H1 (cell line): ENCODE measurements around the gene HOXB6. TPM values are rescaled to one million over a fixed set of nuclear protein-coding genes. Genes with fewer than 3 reads are reported as not detected.

Source experiments
- CTCF ChIA-PET: fragments of 300-600 bp; sonication (Branson Sonifier 250); formaldehyde crosslinking; loops from one replicate; lab custom pipeline; 2021; ENCODE audit not compliant: partially characterized antibody; lab: Charles Lee
- POLR2A ChIA-PET: fragments of 300-600 bp; sonication (Branson Sonifier 250); formaldehyde crosslinking; loops from one replicate; lab custom pipeline; 2021; ENCODE audit warnings: inconsistent platforms; ENCODE audit not compliant: partially characterized antibody; lab: Charles Lee
- DNase-seq, 2 experiments: peaks; one replicate each; pipeline versions ENCODE4 v3.0.0 to v3.0.0-alpha.2; 2010 to 2022; ENCODE audit warnings: low spot score in 2 of 2, low read depth in 1 of 2, mixed read lengths in 1 of 2
- FAIRE-seq: peaks from 2 replicates; lab custom pipeline; 2011; peaks lifted over from hg19 to GRCh38; lab: Jason Lieb, UNC
- H2AFZ ChIP-seq: 2 replicates; pipeline ENCODE4 v1.8.1; 2012; ENCODE audit warnings: low read length, inconsistent platforms
- H2AK5ac ChIP-seq: 2 replicates; pipeline ENCODE4 v1.6.1; 2013; ENCODE audit warnings: low read depth, low read length
- H2BK120ac ChIP-seq: replicated peaks from 2 replicates; pipeline ENCODE3; 2013; ENCODE audit warnings: low read depth, low read length, inconsistent platforms
- H2BK12ac ChIP-seq: 2 replicates; pipeline ENCODE4 v1.6.1; 2013; ENCODE audit warnings: low read depth, low read length
- H2BK15ac ChIP-seq: 2 replicates; pipeline ENCODE4 v1.6.1; 2013; ENCODE audit warnings: low read length
- H2BK20ac ChIP-seq: 2 replicates; pipeline ENCODE4 v1.6.1; 2013; ENCODE audit warnings: low read length
- H2BK5ac ChIP-seq: 2 replicates; pipeline ENCODE4 v1.6.1; 2013; ENCODE audit warnings: low read depth, low read length
- H3K14ac ChIP-seq: 2 replicates; pipeline ENCODE4 v1.6.1; 2013; ENCODE audit warnings: inconsistent platforms; ENCODE audit not compliant: insufficient read length
- H3K18ac ChIP-seq: 2 replicates; pipeline ENCODE4 v1.6.1; 2013; ENCODE audit warnings: low read length; ENCODE audit errors: extremely low read depth
- H3K23ac ChIP-seq: 2 replicates; pipeline ENCODE4 v1.6.1; 2013; ENCODE audit warnings: inconsistent platforms; ENCODE audit not compliant: insufficient read length
- H3K23me2 ChIP-seq: 2 replicates; pipeline ENCODE4 v1.6.1; 2013; ENCODE audit warnings: low read depth, low read length
- H3K27ac ChIP-seq: 2 replicates; pipeline ENCODE4 v1.6.1; 2011; ENCODE audit warnings: low read depth, low read length, inconsistent platforms
- H3K27me3 ChIP-seq, 4 experiments: replicated peaks in 1 of 4; 1 replicate in 1 of 4; 2 replicates in 3 of 4; pipeline versions ENCODE4 v1.6.1 to v1.8.1; 2011 to 2013; ENCODE audit warnings: low read length in 3 of 4, mild to moderate bottlenecking in 3 of 4, inconsistent platforms in 2 of 4, mixed read lengths in 2 of 4, moderate library complexity in 1 of 4; ENCODE audit not compliant: control insufficient read depth in 3 of 4, insufficient read depth in 3 of 4; ENCODE audit errors: extremely low read depth in 1 of 4
- H3K36me3 ChIP-seq, 4 experiments: 2 replicates each; pipeline versions ENCODE4 v1.6.1 to v1.8.1; 2011 to 2013; ENCODE audit warnings: mild to moderate bottlenecking in 4 of 4, low read length in 3 of 4, moderate library complexity in 2 of 4, control low read depth in 1 of 4, inconsistent platforms in 1 of 4; ENCODE audit not compliant: insufficient read depth in 4 of 4, control insufficient read depth in 2 of 4
- H3K4ac ChIP-seq: replicated peaks from 2 replicates; pipeline ENCODE3; 2013; ENCODE audit warnings: low read length, low read depth, mixed read lengths, inconsistent platforms; ENCODE audit not compliant: insufficient read length
- H3K4me1 ChIP-seq, 4 experiments: replicated peaks in 1 of 4; 1 replicate in 1 of 4; 2 replicates in 3 of 4; pipeline versions ENCODE4 v1.6.1 to v1.8.1; 2011 to 2013; ENCODE audit warnings: low read length in 3 of 4, inconsistent platforms in 2 of 4, mixed read lengths in 1 of 4; ENCODE audit not compliant: insufficient read depth in 4 of 4, control insufficient read depth in 3 of 4
- H3K4me2 ChIP-seq, 2 experiments: 2 replicates each; pipeline versions ENCODE4 v1.6.1 to v1.8.1; 2011 to 2013; ENCODE audit warnings: low read depth in 2 of 2, low read length in 2 of 2, control low read depth in 1 of 2, inconsistent platforms in 1 of 2, mild to moderate bottlenecking in 1 of 2; ENCODE audit not compliant: insufficient read depth in 1 of 2
- H3K4me3 ChIP-seq, 4 experiments: fragments of 200-600, 300-600 bp in 1 of 4; sonication (generic), shearing (Covaris generic), sonication (Bioruptor Twin) in 1 of 4; 2 replicates each; pipeline versions ENCODE4 v1.5.1 to v1.8.1; 2011 to 2016; ENCODE audit warnings: low read length in 4 of 4, low read depth in 3 of 4, control low read depth in 2 of 4, inconsistent platforms in 2 of 4, mild to moderate bottlenecking in 2 of 4, mixed read lengths in 1 of 4, moderate library complexity in 1 of 4; ENCODE audit not compliant: insufficient read depth in 2 of 4; ENCODE audit errors: extremely low read depth in 1 of 4
- H3K56ac ChIP-seq: replicated peaks from 2 replicates; pipeline ENCODE3; 2013; ENCODE audit warnings: low read depth, mild to moderate bottlenecking, mixed read lengths, low read length, inconsistent platforms; ENCODE audit not compliant: insufficient read length
- H3K79me1 ChIP-seq: 2 replicates; pipeline ENCODE4 v1.6.1; 2013; ENCODE audit warnings: low read depth, low read length, control low read depth
- H3K79me2 ChIP-seq, 2 experiments: 2 replicates each; pipeline versions ENCODE4 v1.6.1 to v1.8.1; 2012 to 2013; ENCODE audit warnings: low read length in 2 of 2, mild to moderate bottlenecking in 2 of 2, inconsistent platforms in 1 of 2; ENCODE audit not compliant: insufficient read depth in 2 of 2, control insufficient read depth in 1 of 2
- H3K9ac ChIP-seq, 4 experiments: replicated peaks in 1 of 4; 1 replicate in 1 of 4; 2 replicates in 3 of 4; pipeline versions ENCODE4 v1.6.1 to v1.8.1; 2011 to 2013; ENCODE audit warnings: low read depth in 3 of 4, low read length in 3 of 4, control low read depth in 2 of 4, mild to moderate bottlenecking in 2 of 4, moderate library complexity in 2 of 4, inconsistent platforms in 1 of 4; ENCODE audit errors: extremely low read depth in 1 of 4
- H3K9me3 ChIP-seq, 2 experiments: 2 replicates each; pipeline versions ENCODE4 v1.6.1 to v1.8.1; 2012 to 2013; ENCODE audit warnings: mild to moderate bottlenecking in 2 of 2, moderate library complexity in 2 of 2, control low read depth in 1 of 2, inconsistent platforms in 1 of 2, low read depth in 1 of 2, low read length in 1 of 2, mixed read lengths in 1 of 2; ENCODE audit not compliant: insufficient read depth in 2 of 2
- H4K20me1 ChIP-seq, 2 experiments: replicated peaks in 1 of 2; 2 replicates each; pipeline versions ENCODE3 to v1.8.1; 2011 to 2013; ENCODE audit warnings: inconsistent platforms in 2 of 2, low read length in 2 of 2, mild to moderate bottlenecking in 1 of 2; ENCODE audit not compliant: insufficient read depth in 2 of 2, control insufficient read depth in 1 of 2
- H4K5ac ChIP-seq: 2 replicates; pipeline ENCODE4 v1.6.1; 2013; ENCODE audit warnings: low read length, low read depth, mixed read lengths, inconsistent platforms; ENCODE audit not compliant: insufficient read length
- H4K8ac ChIP-seq: 2 replicates; pipeline ENCODE4 v1.8.0; 2013; ENCODE audit warnings: mild to moderate bottlenecking, moderate library complexity, low read length, inconsistent platforms; ENCODE audit not compliant: insufficient read depth; ENCODE audit errors: extremely low read depth
- H4K91ac ChIP-seq: replicated peaks from 2 replicates; pipeline ENCODE3; 2013; ENCODE audit warnings: low read length, mixed read lengths, inconsistent platforms; ENCODE audit not compliant: insufficient read length
- CBX5 ChIP-seq: fragments of 300-800, 300-1000 bp; sonication (generic); IDR thresholded peaks from 2 replicates; pipeline ENCODE4 v1.7.1; 2016; ENCODE audit warnings: antibody characterized with exemption, low read length, low read depth
- CHD2 ChIP-seq: IDR thresholded peaks from 2 replicates; pipeline ENCODE4 v1.6.1; 2012; ENCODE audit warnings: low read length, improper control_type of control experiment
- CREB1 ChIP-seq: IDR thresholded peaks from 2 replicates; pipeline ENCODE4 v1.6.1; 2012; ENCODE audit warnings: inconsistent platforms
- CTBP2 ChIP-seq: IDR thresholded peaks from 2 replicates; pipeline ENCODE4 v1.7.0; 2011; ENCODE audit warnings: borderline replicate concordance, mild to moderate bottlenecking, moderate library complexity, mixed read lengths, low read length; ENCODE audit not compliant: insufficient read depth, insufficient read length
- EZH2 ChIP-seq: fragments of 200-600 bp; sonication (generic); IDR thresholded peaks from 2 replicates; pipeline ENCODE4 v1.7.1; 2012; ENCODE audit warnings: low read depth, mild to moderate bottlenecking, moderate library complexity, low read length, inconsistent platforms; ENCODE audit not compliant: severe bottlenecking
- FOSL1 ChIP-seq: IDR thresholded peaks from 2 replicates; pipeline ENCODE4 v1.6.1; 2011; ENCODE audit warnings: mild to moderate bottlenecking, low read depth, low read length, moderate library complexity; ENCODE audit not compliant: insufficient read depth
- GABPA ChIP-seq: IDR thresholded peaks from 2 replicates; pipeline ENCODE4 v1.6.1; 2011; ENCODE audit warnings: mild to moderate bottlenecking, low read length, moderate library complexity, borderline replicate concordance; ENCODE audit not compliant: insufficient read depth
- POLR2A ChIP-seq, 2 experiments: IDR thresholded peaks; 1 replicate in 1 of 2; 2 replicates in 1 of 2; pipeline ENCODE4 v1.6.1; 2011; ENCODE audit warnings: low read depth in 2 of 2, low read length in 2 of 2, mild to moderate bottlenecking in 2 of 2; ENCODE audit errors: control extremely low read depth in 1 of 2
- POU5F1 ChIP-seq: IDR thresholded peaks from 2 replicates; pipeline ENCODE4 v1.6.1; 2011; ENCODE audit warnings: low read depth, mild to moderate bottlenecking, low read length, moderate library complexity
- SRF ChIP-seq: IDR thresholded peaks from 2 replicates; pipeline ENCODE4 v1.6.1; 2011; ENCODE audit warnings: mild to moderate bottlenecking, low read depth, low read length, moderate library complexity
- WGBS, 2 experiments: shearing (Covaris generic) in 1 of 2; methylation state at CpG; one replicate each; pipeline versions ENCODE4 v1.1.6 to v1.1.7; 2013 to 2015; ENCODE audit warnings: low lambda C conversion rate in 2 of 2, mixed read lengths in 2 of 2, inconsistent platforms in 1 of 2, low coverage in 1 of 2, missing lambda C conversion rate in 1 of 2; ENCODE audit not compliant: insufficient replicate concordance in 2 of 2, insufficient coverage in 1 of 2, insufficient read length in 1 of 2; ENCODE audit errors: extremely low coverage in 1 of 2, missing lambda C conversion rate in 1 of 2; 5-methylcytosine and 5-hydroxymethylcytosine counted together
- polyA plus RNA-seq, 7 experiments: library from polyadenylated mRNA; depleted of rRNA in 3 of 7; stranded (reverse) in 5 of 7; unstranded in 2 of 7; fragments of >200 nt in 5 of 7; fragments of 200-250 nt in 2 of 7; gene quantifications; 1 replicate in 5 of 7; 2 replicates in 1 of 7; 4 replicates in 1 of 7; pipeline versions ENCODE4 v1.2.1 to v1.2.3, GENCODE V29; 2011 to 2013; ENCODE audit warnings: missing spikeins in 2 of 7, mixed read lengths in 2 of 7
- total RNA-seq: library from RNA; stranded (reverse); fragmentation: NEBNext Ultra II Directional; extraction: Animal tissue kit (Norgen Biotek cat#: 25700); gene quantifications from 2 replicates; pipeline ENCODE4 v1.2.1, GENCODE V29; 2021
- TF ChIP-seq, protein P1 (sequence below): IDR thresholded peaks from 2 replicates; pipeline ENCODE4 v1.6.1; 2012; ENCODE audit warnings: inconsistent platforms

The HOXB6 gene
- total and polyA plus RNA-seq, 2 of the 8 experiments (the other 6 are each of a cell fraction or from before 2014, with no cell fraction given) = not detected

GRCh38 chr17:48610282-48611211 lies 5.8 kb upstream of the HOXB6 start, which contains the start of gene HOXB7:
TSS of gene HOXB7 (minus strand) at chr17:48611017. CDS start at chr17:48610918, 99 bp downstream.
- 6% methylated on average over 66 of the region's 79 CpGs; no CpG with 5 or more reads in 1 of the 2 experiments for WGBS, 2 experiments
- TF ChIP-seq CHD2 (no peak), CBX5 (no peak), CREB1 (no peak), GABPA (no peak), SRF (no peak), POU5F1 (no peak), CTBP2 (no peak), EZH2 (peak; percentile 99), POLR2A (IDR thresholded peaks at IDR 0.05; ENCODE audit: control extremely low read depth in 1 of 2, low read depth in 2 of 2, low read length in 2 of 2) (no peak), FOSL1 (no peak)
- TF ChIP-seq, protein P1, sequence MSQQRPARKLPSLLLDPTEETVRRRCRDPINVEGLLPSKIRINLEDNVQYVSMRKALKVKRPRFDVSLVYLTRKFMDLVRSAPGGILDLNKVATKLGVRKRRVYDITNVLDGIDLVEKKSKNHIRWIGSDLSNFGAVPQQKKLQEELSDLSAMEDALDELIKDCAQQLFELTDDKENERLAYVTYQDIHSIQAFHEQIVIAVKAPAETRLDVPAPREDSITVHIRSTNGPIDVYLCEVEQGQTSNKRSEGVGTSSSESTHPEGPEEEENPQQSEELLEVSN = peak; percentile 27; the same call in 1 of the 2 replicates

More at GRCh38 chr17:48610282-48611211, 5.8 kb upstream of the HOXB6 start, which contains the start of gene HOXB7:
- ChIA-PET CTCF (interaction anchor here (0.6 to 2.3 kb wide), 8 partner anchors 9 to 517 kb away, joined by 3 to 10 read pairs (median 4); no protein-coding TSS in a partner anchor), POLR2A (no interaction called here)
- Histone ChIP-seq H3K23me2 (peaks cover 2% of the 10 kb centered on the region; the same call in 1 of the 2 replicates), H2BK15ac (no peak within 1 kb of the TSS), H3K23ac (no peak within 1 kb of the TSS), H3K4me2 (peak within 1 kb of the TSS; percentile 41 to 57), H3K36me3 (peaks cover 0 to 18% (median 0%) of the 10 kb centered on the region in 4 experiments; a peak in 1 of 8 replicates), H3K14ac (no peak within 1 kb of the TSS), H3K79me1 (no peaks in the 10 kb centered on the region), H2BK12ac (peak within 1 kb of the TSS; percentile 20; the same call in 1 of the 2 replicates), H2AK5ac (no peak within 1 kb of the TSS), H2BK20ac (no peak within 1 kb of the TSS), H4K5ac (no peak within 1 kb of the TSS), H3K27me3 (peaks cover 96 to 100% (median 99%) of the 10 kb centered on the region in 4 experiments), H3K79me2 (no peaks in the 10 kb centered on the region), H3K9ac (no peak within 1 kb of the TSS), H3K27ac (no peak within 1 kb of the TSS), H3K9me3 (no peaks in the 10 kb centered on the region; a peak in 1 of 4 replicates), H3K4ac (no peak within 1 kb of the TSS), H3K4me1 (peaks cover 0 to 7% (median 4%) of the 10 kb centered on the region in 4 experiments; a peak in 5 of 7 replicates), H3K4me3 (peak within 1 kb of the TSS in 3 of 4 experiments; percentile 2 to 46 (median 4); a peak in 4 of 8 replicates), H4K91ac (no peak within 1 kb of the TSS), H3K56ac (no peak within 1 kb of the TSS), H3K18ac (no peak within 1 kb of the TSS; the same call in 1 of the 2 replicates), H4K20me1 (peaks cover 28 to 34% of the 10 kb centered on the region in 2 experiments), H2BK120ac (no peak within 1 kb of the TSS), H2BK5ac (no peak within 1 kb of the TSS), H4K8ac (peak within 1 kb of the TSS; percentile 36; the same call in 1 of the 2 replicates), H2AFZ (no peak within 1 kb of the TSS)
- FAIRE-seq (no peak), DNase-seq (no peak)
